ENCODE measurements around the gene DES.

DES gene

DNA sequence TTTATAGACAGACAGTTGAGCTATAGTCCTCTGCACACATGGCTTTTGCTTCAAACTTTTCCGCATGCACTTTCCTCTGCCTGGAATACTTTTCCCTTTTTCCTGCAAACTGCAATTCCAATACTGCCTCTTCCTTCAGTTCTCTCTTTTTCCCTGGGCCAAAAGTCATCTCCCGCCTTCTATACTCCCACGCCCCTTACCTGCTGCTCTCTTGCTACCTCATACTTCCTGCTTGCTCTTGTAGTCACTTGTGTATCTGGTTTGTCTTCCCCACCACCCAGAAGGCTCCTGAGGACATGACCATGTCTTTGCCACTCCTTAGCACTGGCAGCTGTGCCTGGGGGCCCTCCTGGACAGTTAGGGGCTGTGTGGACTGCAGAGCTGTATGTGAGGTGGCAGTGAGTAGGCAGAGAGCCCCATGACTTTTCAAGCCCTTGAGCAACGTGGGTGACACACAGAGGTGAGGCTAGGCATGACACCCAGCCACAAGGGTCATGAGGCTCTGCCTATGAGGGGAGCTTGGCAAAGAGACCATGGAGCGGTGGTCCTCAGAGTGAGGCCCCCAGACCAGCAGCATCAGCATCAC lies 39.7 kb downstream of the DES start:
- no peak for DNase-seq (ENCODE audit: low spot score)

DNA sequence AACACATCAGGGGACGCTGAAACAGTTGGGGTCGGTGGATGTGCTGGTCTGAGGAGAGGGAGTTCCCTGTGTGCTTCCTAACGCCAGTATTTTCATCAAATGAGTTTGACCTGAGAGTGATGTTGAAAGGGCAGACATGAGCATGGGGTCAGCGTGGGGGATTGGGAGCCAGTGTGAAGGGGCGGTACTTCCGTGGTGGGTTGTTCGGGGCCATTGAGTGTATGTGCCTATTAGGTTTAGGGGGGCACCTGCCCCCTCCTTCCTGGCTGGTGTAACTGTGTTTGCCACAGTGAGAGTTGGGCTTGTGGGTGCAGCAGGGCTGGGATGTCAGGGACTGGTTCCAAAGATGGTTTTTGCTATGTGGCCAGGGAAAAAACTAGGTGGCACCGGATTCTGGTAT lies 40.8 kb downstream of the DES start:
- no peak for DNase-seq (ENCODE audit: low spot score)

DNA sequence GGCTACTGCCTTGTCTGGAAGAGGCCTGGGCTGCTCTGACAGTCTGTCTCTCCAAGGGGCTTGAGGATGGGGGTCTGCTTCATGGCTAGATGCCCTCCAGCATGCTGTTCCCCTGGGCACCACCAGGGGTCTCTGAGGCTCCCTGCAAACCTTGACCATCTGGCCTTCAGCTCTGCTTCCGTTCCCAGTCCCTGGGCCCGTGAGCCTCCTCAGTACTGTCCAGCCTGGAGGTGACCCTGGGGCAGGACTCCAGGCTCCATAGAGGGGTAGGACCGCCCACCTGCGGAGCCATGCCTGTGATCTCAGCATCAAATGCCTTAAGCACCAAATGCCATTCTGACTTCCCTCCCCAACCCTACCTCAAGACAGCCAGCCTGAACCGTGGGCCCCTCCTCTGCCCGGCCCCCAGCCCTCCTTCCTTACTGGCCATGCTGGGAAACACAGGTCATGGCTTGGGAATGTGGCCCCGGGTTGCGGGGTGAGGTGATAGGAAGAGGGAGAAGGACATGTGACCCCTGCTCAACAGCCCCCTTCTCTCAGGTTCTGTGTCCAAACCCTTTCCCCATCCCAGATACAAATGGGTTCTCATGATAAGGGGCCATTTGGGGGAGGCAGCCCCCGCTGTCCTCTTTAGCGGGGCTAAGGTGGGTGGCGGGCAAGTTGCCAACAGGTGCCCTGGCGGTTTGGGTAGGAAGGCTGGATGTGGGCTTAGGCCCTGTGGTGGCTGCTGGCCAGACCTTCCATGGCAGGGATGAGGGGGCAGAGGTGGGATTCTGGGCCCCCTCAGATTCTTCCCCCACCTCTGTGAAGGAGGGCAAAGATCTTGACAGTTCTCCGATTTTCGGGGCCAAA lies 41.5 kb downstream of the DES start:
- peak; percentile 81 for DNase-seq (ENCODE audit: low spot score)

DNA sequence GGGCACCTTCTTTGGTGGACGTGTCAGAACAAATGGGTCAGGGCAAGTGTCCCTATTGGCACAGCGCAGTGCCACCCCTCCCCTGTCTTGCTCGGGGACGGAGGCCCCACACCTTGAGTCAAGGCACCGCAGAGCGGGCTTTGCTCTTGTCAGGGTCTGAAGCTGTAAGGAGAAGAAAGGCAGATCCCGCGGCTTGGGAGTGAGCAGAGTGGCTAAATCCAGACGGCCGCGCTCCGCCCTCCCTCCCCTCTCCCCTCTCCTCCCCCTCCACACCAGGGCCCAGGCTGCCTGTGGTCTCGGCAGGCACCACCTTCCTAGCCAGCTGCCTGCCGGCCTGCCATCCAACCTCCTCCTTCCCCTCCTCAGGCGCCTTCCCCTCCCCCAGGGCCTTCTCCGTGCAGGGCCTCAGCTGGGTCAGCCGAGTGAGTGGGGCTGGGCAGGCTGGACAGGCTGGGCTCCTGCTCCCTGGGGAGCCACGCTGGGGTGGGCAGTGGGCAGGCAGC lies 42.3 kb downstream of the DES start:
- no peak for DNase-seq (ENCODE audit: low spot score)

DNA sequence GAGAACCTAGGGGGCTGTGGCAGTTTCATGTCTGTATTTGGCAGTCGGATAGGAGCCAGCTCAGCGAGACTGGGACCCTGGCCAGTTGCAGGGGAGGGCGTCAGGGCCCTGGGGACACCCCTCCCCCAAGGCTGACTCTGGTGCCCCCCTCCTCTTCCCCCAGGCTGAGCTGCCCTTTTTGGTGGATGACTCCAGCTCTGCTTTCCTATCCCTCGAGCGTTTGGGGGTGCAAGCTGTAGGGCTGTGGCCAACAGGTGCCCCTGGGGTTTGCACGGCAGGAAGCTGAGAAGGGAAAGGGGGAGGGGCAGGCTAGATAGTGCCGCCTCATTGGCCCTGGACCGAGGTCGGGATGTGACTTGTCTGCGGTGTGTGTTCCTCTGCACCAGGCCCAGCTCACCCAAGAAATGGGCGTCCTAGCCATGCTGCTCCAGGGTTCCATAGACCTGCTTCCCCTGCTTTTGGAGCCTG lies 42.9 kb downstream of the DES start:
- DNase-seq (ENCODE audit: low spot score), result no peak

DNA sequence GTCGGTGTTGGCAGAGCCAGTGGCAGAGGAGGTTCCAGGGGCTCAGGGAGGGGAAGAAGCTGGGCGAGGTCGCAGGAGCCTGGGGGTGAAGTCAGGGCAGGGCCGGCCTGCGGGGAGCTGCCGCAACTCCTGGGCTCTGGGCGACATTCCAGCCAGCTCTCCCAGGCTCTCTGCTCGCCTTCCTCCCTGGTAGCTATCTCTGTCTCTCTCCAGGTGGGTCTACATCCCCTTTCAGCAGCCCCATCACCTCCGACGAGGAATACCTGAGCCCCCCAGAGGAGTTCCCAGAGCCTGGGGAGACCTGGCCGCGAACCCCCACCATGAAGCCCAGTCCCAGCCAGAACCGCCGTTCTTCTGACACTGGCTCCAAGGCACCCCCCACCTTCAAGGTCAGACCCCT lies 43.5 kb downstream of the DES start:
- no peak for DNase-seq (ENCODE audit: low spot score)

DNA sequence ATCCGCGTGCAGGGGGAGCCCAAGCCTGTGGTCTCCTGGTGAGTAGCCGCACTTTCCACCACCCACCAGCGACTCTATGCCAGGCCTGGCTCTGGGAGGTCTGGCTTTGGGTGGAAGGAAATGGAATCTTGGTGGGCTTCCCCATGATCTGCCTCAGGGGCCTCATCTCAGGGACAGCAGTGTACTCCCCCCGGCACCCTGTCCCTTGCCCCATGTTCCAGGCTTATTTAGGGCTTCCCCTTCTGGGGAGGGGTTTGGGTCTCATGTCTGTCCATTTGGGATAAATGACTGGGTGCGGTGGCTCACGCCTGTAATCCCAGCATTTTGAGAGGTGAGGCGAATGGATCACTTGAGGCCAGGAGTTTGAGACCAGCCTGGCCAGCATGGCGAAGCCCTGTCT lies 44.2 kb downstream of the DES start:
- DNase-seq (ENCODE audit: low spot score), result no peak

DNA sequence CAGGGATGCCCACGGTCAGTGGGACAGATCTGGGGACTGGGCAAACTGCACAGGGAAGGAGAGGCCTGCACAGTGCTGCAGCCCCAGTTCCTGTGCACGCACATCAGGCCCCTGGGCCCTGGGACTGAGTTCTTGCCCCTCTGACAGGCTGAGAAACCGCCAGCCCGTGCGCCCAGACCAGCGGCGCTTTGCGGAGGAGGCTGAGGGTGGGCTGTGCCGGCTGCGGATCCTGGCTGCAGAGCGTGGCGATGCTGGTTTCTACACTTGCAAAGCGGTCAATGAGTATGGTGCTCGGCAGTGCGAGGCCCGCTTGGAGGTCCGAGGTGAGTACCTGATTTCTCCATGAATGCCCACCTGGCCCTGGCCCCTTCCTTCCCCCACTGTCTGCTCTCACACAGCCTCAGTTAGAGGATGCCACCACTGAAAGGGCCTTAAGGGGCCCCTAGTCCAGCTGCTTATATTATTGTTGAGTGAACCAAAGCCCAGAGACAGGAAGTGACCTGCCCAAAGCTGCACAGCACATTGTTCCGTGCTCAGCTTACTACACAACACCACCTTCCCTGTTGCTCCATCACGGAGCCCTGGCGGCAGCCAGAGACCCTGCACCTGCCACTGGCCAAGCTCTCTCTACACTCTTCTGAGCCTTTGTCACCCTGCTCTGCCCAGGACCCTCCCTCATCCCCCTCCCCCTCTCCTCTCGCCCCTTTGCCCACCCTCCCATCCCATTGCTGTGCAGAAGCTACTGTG lies 46.3 kb downstream of the DES start:
- no peak for DNase-seq (ENCODE audit: low spot score)

DNA sequence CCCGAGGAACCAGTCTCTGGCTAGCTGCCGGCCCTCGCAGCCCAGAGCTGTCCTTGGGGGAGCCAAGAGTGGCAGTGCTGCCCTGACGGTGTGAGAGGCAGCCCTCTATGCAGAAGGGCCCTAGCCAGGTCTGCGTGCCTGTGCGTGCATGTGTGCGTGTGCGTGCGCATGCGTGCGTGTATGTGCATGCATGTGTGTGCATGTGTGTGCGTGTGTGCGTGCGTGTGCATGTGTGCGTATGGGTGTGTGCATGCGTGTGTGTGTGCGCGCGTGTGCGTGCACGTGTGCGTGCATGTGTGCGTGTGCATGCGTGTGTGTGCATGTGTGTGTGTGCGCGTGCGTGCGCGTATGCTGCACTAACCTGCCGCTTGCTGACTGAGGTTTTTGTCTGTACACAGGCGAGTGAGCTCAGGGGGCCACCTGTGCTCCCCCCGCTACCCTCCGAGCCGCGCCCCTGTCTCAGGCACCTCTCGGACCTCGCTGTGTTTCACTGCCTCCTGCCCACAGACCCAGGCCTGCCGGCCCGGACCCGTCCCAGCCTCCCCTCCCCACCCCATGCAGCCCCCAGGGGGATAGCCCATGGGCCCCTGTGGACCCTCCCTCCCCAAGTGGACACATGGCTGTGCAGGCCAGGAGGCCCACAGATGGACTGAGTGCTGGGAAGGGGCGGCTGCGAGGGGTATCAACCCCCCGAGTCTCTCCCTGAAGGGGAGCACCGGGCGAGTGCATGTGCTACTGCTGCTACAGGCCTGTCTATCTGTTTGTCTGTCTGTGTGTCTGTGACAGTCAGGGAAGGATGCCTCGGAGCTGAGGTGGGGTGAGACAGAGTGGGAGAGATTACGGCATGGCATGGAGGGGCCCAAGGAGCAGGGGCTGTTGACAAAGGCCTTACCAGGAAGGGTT lies 47.7 kb downstream of the DES start:
- no peak for DNase-seq (ENCODE audit: low spot score)

DNA sequence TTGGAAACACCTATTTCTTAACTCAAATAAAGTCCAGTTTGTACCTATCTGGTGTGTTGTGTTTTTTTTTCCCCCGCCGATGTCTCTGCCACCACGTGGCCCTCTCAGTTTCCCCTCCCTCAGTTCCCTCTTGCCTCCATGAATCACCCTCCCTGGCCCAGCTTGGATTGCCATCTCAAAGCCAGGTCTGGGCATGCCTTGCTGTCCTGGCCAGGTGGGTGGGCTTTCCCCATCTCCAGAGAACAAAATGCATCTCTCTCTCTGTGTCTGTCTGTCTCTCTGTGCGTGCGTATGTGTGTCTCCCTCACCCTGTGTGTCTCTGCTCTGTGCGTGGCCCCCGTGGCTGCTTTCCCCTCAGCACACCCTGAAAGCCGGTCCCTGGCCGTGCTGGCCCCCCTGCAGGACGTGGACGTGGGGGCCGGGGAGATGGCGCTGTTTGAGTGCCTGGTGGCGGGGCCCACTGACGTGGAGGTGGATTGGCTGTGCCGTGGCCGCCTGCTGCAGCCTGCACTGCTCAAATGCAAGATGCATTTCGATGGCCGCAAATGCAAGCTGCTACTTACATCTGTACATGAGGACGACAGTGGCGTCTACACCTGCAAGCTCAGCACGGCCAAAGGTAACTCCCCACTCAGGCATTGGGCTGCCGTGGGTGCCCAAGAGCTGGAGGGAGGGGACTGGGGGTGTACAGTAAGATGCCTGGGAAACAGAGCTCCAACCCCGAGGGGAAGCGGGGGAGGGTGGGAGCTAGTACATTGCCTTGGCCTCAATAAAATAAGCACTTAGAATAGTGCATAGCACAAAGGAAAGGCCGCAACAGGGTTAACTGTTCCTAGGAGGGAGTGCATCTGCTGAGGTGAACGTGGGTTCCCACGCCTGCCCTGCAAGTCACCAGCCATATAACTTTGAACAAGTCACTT lies 48.9 kb downstream of the DES start:
- no peak for DNase-seq (ENCODE audit: low spot score)

DNA sequence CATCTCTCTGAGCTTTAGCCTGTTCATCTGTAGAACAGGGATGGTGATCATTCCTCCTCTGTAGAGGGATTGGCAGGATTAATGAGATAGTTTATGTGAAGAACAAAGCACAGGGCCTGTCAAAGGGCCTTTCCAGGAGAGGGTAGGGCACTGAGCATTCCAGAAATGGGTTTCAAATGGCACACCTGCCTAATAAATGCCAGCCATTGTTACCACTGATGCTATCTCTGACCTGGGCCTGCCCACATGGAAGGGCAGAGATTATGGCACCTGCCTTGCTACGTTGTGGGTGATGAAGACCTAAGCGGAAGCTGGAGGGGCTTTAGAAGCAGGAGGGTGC lies 49.5 kb downstream of the DES start:
- no peak for DNase-seq (ENCODE audit: low spot score)

DNA sequence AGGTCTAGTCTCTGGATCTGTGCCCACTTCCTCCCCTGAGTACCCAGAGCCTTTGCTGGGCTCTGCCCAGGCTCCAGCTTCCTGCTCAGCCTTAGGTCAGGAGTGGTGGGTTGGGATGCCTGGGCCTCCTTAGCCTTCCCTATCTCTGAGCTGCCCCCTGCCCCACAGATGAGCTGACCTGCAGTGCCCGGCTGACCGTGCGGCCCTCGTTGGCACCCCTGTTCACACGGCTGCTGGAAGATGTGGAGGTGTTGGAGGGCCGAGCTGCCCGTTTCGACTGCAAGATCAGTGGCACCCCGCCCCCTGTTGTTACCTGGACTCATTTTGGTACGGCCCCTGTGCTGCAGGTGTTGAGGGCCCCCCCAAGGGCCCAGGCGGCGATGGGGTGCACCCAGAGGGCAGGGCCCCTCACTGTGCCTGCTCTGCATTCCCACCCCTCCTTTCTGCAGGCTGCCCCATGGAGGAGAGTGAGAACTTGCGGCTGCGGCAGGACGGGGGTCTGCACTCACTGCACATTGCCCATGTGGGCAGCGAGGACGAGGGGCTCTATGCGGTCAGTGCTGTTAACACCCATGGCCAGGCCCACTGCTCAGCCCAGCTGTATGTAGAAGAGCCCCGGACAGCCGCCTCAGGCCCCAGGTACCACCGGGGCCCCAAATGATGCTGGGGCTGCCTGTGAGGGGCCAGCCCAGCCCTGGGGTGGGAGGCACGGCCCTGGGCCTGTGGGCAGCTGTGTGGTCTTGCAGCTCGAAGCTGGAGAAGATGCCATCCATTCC lies 50.4 kb downstream of the DES start:
- DNase-seq (ENCODE audit: low spot score), result no peak

DNA sequence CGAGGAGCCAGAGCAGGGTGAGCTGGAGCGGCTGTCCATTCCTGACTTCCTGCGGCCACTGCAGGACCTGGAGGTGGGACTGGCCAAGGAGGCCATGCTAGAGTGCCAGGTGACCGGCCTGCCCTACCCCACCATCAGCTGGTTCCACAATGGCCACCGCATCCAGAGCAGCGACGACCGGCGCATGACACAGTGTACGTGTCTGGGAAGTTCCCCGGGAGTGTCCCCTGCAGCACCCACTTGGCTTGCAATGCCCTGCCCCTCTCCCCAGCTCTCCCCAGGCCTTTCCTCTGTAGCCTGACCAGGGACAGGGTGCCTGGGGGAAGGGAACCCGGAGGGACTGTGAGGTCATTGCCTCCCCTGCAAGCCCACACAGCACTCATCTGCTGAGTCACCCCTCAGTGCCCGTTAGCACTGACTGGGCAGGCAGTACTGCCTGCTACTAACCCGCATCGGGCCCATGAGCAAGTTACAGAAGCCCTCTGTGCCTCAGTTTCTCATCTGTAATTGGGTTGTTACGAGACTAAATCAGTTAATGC lies 51.1 kb downstream of the DES start:
- no peak for DNase-seq (ENCODE audit: low spot score)

DNA sequence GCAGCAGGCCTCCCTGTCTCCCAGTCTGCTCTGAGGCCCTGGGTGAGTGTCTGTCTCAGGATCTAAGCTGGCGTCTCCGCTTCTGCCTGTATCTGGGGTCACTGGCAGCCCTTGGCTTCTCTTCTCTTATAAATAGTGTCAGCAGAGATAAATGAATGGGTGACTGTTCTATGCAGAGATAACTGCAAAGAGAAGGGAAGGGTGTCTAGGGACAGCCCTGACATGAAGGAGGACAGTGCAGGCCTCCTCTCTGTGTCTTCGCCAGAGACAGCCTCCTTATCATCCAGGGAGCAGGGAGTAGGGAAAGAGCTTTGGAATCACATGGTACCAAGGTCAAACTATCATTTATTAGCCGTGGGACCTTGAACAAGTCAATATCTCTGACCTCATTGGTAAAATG lies 52.3 kb downstream of the DES start:
- DNase-seq (ENCODE audit: low spot score), result no peak

DNA sequence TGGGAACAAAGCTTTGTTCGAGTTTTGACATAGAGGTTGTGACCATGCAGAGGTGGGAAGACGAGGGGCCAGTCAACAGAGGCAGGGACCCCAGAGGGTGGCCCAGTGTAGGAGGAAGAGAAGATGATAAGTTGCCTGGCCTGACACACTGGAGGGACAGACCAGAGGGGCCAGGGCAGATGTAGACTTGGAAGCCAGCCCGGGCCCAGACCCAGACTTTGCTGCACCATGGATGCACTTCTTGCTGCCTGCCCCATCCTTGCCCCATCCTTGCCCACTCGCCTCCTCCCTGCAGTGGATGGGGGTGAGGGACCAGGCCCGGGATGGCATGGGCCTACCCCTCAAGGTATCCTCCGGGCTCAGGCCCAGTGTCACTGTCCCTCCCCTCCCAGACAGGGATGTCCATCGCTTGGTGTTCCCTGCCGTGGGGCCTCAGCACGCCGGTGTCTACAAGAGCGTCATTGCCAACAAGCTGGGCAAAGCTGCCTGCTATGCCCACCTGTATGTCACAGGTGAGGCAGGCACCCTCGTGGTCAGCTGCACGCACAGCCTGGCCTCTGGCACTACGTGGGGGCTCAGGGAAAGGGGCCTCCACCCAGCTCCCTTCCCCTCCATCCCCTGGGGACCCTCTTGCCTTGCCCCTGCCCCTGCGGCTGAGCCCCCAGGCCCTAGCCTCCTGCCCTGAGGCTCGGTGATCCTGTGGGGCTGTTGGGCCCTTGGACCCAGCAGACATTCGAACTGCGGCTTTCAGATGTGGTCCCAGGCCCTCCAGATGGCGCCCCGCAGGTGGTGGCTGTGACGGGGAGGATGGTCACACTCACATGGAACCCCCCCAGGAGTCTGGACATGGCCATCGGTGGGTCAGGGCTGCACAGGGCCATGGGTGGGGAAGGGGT lies 53.5 kb downstream of the DES start:
- DNase-seq (ENCODE audit: low spot score), result no peak

DNA sequence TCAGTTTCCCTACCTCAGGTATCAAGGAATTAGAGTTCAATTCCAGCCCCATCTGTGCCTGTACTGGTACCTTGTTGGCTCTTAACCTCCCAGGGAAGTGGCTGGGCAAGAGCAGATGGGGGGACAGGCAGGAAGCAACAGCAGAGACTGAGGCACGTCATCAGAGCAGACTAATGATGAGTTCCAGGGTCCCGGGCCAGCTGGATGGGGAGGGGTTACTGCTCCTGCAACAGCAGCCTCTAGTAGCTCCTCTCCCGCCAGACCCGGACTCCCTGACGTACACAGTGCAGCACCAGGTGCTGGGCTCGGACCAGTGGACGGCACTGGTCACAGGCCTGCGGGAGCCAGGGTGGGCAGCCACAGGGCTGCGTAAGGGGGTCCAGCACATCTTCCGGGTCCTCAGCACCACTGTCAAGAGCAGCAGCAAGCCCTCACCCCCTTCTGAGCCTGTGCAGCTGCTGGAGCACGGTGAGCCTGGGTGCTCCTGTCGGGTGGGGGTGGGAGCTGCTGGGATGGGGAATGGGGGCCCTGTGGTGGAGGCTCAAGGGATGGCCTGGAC lies 54.5 kb downstream of the DES start:
- DNase-seq (ENCODE audit: low spot score), result no peak

DNA sequence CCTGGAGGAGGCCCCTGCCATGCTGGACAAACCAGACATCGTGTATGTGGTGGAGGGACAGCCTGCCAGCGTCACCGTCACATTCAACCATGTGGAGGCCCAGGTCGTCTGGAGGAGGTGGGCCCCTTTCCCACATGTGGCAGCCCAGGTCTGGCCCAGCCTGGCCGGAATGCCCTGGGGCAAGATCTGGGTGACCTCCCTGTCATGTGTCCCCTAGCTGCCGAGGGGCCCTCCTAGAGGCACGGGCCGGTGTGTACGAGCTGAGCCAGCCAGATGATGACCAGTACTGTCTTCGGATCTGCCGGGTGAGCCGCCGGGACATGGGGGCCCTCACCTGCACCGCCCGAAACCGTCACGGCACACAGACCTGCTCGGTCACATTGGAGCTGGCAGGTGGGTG lies 55.3 kb downstream of the DES start:
- DNase-seq (ENCODE audit: low spot score), result no peak

DNA sequence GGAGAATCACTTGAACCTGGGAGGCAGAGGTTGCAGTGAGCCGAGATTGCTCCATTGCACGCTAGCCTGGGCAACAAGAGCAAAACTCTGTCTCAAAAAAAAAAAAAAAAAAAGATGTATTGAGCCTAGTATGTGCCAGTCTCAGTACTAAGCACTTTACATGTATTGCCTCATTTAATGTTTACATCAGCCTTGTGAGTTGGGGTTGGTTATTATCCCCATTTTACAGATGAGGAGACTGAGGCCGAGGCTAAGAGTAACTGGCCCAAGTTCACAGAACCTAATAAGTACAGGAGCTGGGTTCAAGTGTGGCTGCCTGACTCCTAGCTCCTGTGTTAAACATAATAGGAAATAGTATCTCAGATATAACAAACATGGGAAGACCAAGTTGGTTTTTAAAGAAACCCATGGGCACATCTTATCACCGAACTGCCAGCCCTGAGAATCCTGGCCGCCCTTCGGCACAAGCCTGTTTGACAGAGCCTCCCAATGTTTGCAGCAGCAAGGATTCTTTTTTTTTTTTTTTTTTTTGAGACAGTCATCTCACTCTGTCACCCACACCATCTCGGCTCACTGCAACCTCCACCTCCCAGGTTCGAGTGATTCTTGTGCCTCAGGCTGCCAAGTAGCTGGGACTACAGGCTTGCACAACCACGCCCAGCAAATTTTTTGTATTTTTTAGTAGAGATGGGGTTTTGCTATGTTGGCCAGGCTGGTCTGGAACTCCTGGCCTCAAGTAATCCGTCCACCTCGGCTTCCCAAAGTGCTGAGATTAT lies 56.3 kb downstream of the DES start:
- DNase-seq (ENCODE audit: low spot score), result no peak

Data from D341Med (cell line).